Panc1 (cell line): ENCODE data around the gene BACE2. TPM values are rescaled to one million over a fixed set of nuclear protein-coding genes. Genes with fewer than 3 reads are reported as not detected.
"Not testable (repeated sequence)": the region's sequence is repeated elsewhere in the genome, so short reads cannot be mapped to it uniquely, and the experiment has no call there.

ENCODE experiments used
- ATAC-seq: fragments of 200-7000 bp; cut with Tn5 transposase; 2 replicates; pipeline ENCODE4 v1.9.1; 2020; ENCODE audit warnings: mild to moderate bottlenecking, moderate library complexity
- BruUV-seq: library from RNA; stranded (reverse); fragments of 400-500 nt; replicated peaks from 2 replicates; lab custom pipeline; 2021; lab: Mats Ljungman, UMichigan
- CTCF ChIA-PET: fragments of 300-600 bp; sonication (Branson Sonifier 250); formaldehyde crosslinking; loops from one replicate; lab custom pipeline; 2022; ENCODE audit warnings: antibody characterized with exemption; lab: Charles Lee
- POLR2A ChIA-PET: fragments of 300-600 bp; sonication (Branson Sonifier 250); formaldehyde crosslinking; loops from one replicate; lab custom pipeline; 2022; ENCODE audit warnings: antibody characterized with exemption; lab: Charles Lee
- DNase-seq: peaks from one replicate; pipeline ENCODE4 v3.0.0-alpha.2; 2010; ENCODE audit warnings: low read depth, low spot score
- H3K27ac ChIP-seq: 2 replicates; pipeline ENCODE4 v1.5.1; 2011; ENCODE audit warnings: mild to moderate bottlenecking, low read length, inconsistent platforms
- H3K27me3 ChIP-seq: fragments of 200-500 bp; sonication (Bioruptor generic); 2 replicates; pipeline ENCODE4 v1.6.0; 2014; ENCODE audit warnings: low read length, inconsistent platforms; ENCODE audit not compliant: control insufficient read depth, insufficient read depth
- H3K36me3 ChIP-seq: fragments of 200-500 bp; sonication (Bioruptor generic); 2 replicates; pipeline ENCODE4 v1.5.1; 2014; ENCODE audit warnings: inconsistent platforms, mild to moderate bottlenecking, low read length, moderate library complexity; ENCODE audit not compliant: control insufficient read depth, insufficient read depth
- H3K4me1 ChIP-seq: 2 replicates; pipeline ENCODE4 v1.5.1; 2011; ENCODE audit warnings: inconsistent platforms, mild to moderate bottlenecking, low read length, moderate library complexity; ENCODE audit not compliant: control insufficient read depth, insufficient read depth
- H3K4me3 ChIP-seq, 2 experiments: 2 replicates each; pipeline ENCODE4 v1.5.1; 2011 to 2012; ENCODE audit warnings: low read depth in 2 of 2, low read length in 2 of 2, mild to moderate bottlenecking in 2 of 2, inconsistent platforms in 1 of 2, moderate library complexity in 1 of 2
- H3K9me3 ChIP-seq: fragments of 200-500 bp; sonication (Bioruptor generic); 2 replicates; pipeline ENCODE4 v1.5.1; 2014; ENCODE audit warnings: low read depth, mild to moderate bottlenecking, inconsistent platforms, low read length, moderate library complexity; ENCODE audit not compliant: control insufficient read depth, insufficient read depth
- CTCF ChIP-seq: fragments of 450-650 bp; IDR thresholded peaks from 2 replicates; pipeline ENCODE4 v1.5.1; 2017; ENCODE audit warnings: mild to moderate bottlenecking
- POLR2AphosphoS5 ChIP-seq: IDR thresholded peaks from 2 replicates; pipeline ENCODE4 v1.6.1; 2012; ENCODE audit warnings: mild to moderate bottlenecking, low read depth, low read length, moderate library complexity
- REST ChIP-seq, 2 experiments: IDR thresholded peaks; 2 replicates each; pipeline ENCODE4 v1.6.1; 2011 to 2012; ENCODE audit warnings: low read depth in 2 of 2, control low read depth in 1 of 2, low read length in 1 of 2, mild to moderate bottlenecking in 1 of 2, moderate library complexity in 1 of 2; ENCODE audit not compliant: insufficient read depth in 1 of 2
- SIN3A ChIP-seq: IDR thresholded peaks from 2 replicates; pipeline ENCODE4 v1.6.1; 2012; ENCODE audit warnings: low read depth, mild to moderate bottlenecking, low read length, moderate library complexity, borderline replicate concordance; ENCODE audit not compliant: insufficient read depth
- TCF7L2 ChIP-seq: IDR thresholded peaks from 2 replicates; pipeline ENCODE4 v1.6.1; 2011; ENCODE audit warnings: mild to moderate bottlenecking, low read depth, low read length, inconsistent platforms
- in situ Hi-C: cut with HindIII; loops from 2 replicates; pipeline ENCODE4 v1.10.0; 2016; ENCODE audit warnings: low sequenced_read_pairs, low pct_unique_long_range_greater_than_20kb
- intact Hi-C: fragments of 100-400 bp; cut with micrococcal nuclease; formaldehyde crosslinking; loops from one replicate; pipeline ENCODE4 v1.10.0; 2022; ENCODE audit not compliant: unreplicated experiment
- total RNA-seq: library from RNA; stranded (reverse); gene quantifications from one replicate; pipeline ENCODE4 v1.2.1, GENCODE V29; 2021; ENCODE audit not compliant: unreplicated experiment

BACE2 gene
- total RNA-seq, 1 experiment from 2014 or later = 16.3 TPM

GRCh38 chr21:41304068-41304720 is 136.2 kb downstream of the BACE2 start:
- TF ChIP-seq SIN3A (no peak), REST (IDR thresholded peaks at IDR 0.05; ENCODE audit: insufficient read depth in 1 of 2, low read depth in 2 of 2, low read length in 1 of 2) (no peak), TCF7L2 (no peak), POLR2AphosphoS5 (no peak), CTCF (no peak)
- Histone ChIP-seq H3K36me3 (no peaks in the 10 kb centered on the region), H3K9me3 (no peaks in the 10 kb centered on the region), H3K27ac (no peak overlapping the region), H3K4me1 (no peaks in the 10 kb centered on the region), H3K4me3 (no peak overlapping the region), H3K27me3 (peaks cover 3% of the 10 kb centered on the region)
- intact Hi-C loops (no loop called here), in situ Hi-C loops (no loop called here)
- ATAC-seq = no peak
- ChIA-PET CTCF (no interaction called here), POLR2A (no interaction called here)
- DNase-seq = no peak
- BruUV-seq = no TSS peak

- ChIA-PET POLR2A (no interaction called here), CTCF (no interaction called here)
- H3K27me3 ChIP-seq = peaks cover 7% of the 10 kb centered on the region
- in situ Hi-C loops (no loop called here), intact Hi-C loops (no loop called here)
- H3K9me3 ChIP-seq = no peaks in the 10 kb centered on the region
- H3K27ac ChIP-seq = no peak overlapping the region
- no peak for DNase-seq
- no peaks in the 10 kb centered on the region for H3K36me3 ChIP-seq
- H3K4me3 ChIP-seq = no peak overlapping the region
- H3K4me1 ChIP-seq = no peaks in the 10 kb centered on the region
- TF ChIP-seq POLR2AphosphoS5 (no peak), CTCF (no peak), TCF7L2 (no peak), REST (IDR thresholded peaks at IDR 0.05; ENCODE audit: insufficient read depth in 1 of 2, low read depth in 2 of 2, low read length in 1 of 2) (no peak), SIN3A (no peak)
- no peak for ATAC-seq
- no TSS peak for BruUV-seq
These were observed 139.3 kb downstream of the BACE2 start for GRCh38 chr21:41307219-41307618.

GRCh38 chr21:41313285-41314164 is 145.6 kb downstream of the BACE2 start:
- H3K9me3 ChIP-seq, POLR2A ChIA-PET, in situ Hi-C loops, DNase-seq, intact Hi-C loops, ATAC-seq, H3K36me3 ChIP-seq, H3K4me1 ChIP-seq, BruUV-seq, H3K27ac ChIP-seq, CTCF ChIA-PET, H3K27me3 ChIP-seq, H3K4me3 ChIP-seq: not testable (repeated sequence)
